GM12891 (cell line): ENCODE results near the gene CACNG3.

ENCODE experiments used
- DNase-seq: peaks from one replicate; pipeline ENCODE4 v3.0.0; 2011; ENCODE audit warnings: low spot score; ENCODE audit not compliant: insufficient read length
- FAIRE-seq: peaks from 2 replicates; lab custom pipeline; 2011; peaks lifted over from hg19 to GRCh38; lab: Jason Lieb, UNC
- PAX5 ChIP-seq: IDR thresholded peaks from 2 replicates; pipeline ENCODE4 v1.6.1; 2011; ENCODE audit warnings: low read length, moderate library complexity, mild to moderate bottlenecking; ENCODE audit not compliant: insufficient read depth, severe bottlenecking
- POLR2A ChIP-seq: IDR thresholded peaks from 2 replicates; pipeline ENCODE4 v1.6.1; 2011; ENCODE audit warnings: low read depth, low read length, control low read depth
- POLR2AphosphoS5 ChIP-seq: IDR thresholded peaks from 2 replicates; pipeline ENCODE4 v1.6.1; 2011; ENCODE audit warnings: low read depth, low read length, control low read depth
- POU2F2 ChIP-seq: IDR thresholded peaks from 2 replicates; pipeline ENCODE4 v1.6.1; 2011; ENCODE audit warnings: low read depth, mild to moderate bottlenecking, control low read depth, low read length, moderate library complexity
- SPI1 ChIP-seq: IDR thresholded peaks from 2 replicates; pipeline ENCODE4 v1.6.1; 2011; ENCODE audit warnings: low read depth, low read length, control low read depth
- TAF1 ChIP-seq: IDR thresholded peaks from 2 replicates; pipeline ENCODE4 v1.6.1; 2011; ENCODE audit warnings: low read depth, low read length, control low read depth

The CACNG3 gene

GRCh38 chr16:24372824-24373223, 116.7 kb downstream of the CACNG3 start:
- FAIRE-seq = no peak
- no peak for DNase-seq

DNA sequence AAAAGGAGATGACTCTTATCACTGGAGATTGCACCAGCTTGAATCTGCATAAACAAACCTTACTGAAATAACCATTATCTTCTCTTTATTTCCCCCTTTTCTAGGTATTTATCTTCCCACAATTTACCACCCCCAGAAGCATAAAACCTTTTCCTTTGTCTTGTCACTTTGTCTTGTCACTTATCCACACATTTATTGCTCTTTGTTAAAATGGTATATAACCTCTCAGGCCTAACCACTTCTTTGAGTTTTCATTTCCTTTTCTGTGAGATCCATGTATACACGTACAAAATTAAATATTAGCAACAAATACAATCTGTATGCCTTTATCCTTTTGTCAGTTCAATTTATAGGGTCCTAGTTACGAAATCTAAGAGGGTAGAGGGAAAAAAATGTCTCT, 122.9 kb downstream of the CACNG3 start:
- DNase-seq (no peak), FAIRE-seq (no peak)
- TF ChIP-seq POLR2AphosphoS5 = no peak
- TF ChIP-seq POLR2A = no peak
- no peak for TF ChIP-seq PAX5
- no peak for TF ChIP-seq TAF1
- no peak for TF ChIP-seq POU2F2
- TF ChIP-seq SPI1 = no peak

More at GRCh38 chr16:24372824-24373223, 116.7 kb downstream of the CACNG3 start:
- TF ChIP-seq SPI1 = no peak
- TF ChIP-seq PAX5 = no peak
- TF ChIP-seq TAF1 = no peak
- no peak for TF ChIP-seq POLR2AphosphoS5
- no peak for TF ChIP-seq POU2F2
- no peak for TF ChIP-seq POLR2A

GRCh38 chr16:24381470-24382118, 125.5 kb downstream of the CACNG3 start:
- TF ChIP-seq POLR2A (no peak), POU2F2 (no peak), POLR2AphosphoS5 (no peak), SPI1 (no peak), TAF1 (no peak), PAX5 (no peak)
- no peak for FAIRE-seq
- no peak for DNase-seq

GRCh38 chr16:24382762-24383407, 126.8 kb downstream of the CACNG3 start:
- DNase-seq (no peak), FAIRE-seq (no peak)
- TF ChIP-seq POLR2A = no peak
- TF ChIP-seq POU2F2 = no peak

- FAIRE-seq (no peak), DNase-seq (no peak)
- TF ChIP-seq POU2F2 = no peak
- TF ChIP-seq POLR2A = no peak
- no peak for TF ChIP-seq TAF1
Observed at GRCh38 chr16:24394341-24394740, 138.2 kb downstream of the CACNG3 start.

DNA sequence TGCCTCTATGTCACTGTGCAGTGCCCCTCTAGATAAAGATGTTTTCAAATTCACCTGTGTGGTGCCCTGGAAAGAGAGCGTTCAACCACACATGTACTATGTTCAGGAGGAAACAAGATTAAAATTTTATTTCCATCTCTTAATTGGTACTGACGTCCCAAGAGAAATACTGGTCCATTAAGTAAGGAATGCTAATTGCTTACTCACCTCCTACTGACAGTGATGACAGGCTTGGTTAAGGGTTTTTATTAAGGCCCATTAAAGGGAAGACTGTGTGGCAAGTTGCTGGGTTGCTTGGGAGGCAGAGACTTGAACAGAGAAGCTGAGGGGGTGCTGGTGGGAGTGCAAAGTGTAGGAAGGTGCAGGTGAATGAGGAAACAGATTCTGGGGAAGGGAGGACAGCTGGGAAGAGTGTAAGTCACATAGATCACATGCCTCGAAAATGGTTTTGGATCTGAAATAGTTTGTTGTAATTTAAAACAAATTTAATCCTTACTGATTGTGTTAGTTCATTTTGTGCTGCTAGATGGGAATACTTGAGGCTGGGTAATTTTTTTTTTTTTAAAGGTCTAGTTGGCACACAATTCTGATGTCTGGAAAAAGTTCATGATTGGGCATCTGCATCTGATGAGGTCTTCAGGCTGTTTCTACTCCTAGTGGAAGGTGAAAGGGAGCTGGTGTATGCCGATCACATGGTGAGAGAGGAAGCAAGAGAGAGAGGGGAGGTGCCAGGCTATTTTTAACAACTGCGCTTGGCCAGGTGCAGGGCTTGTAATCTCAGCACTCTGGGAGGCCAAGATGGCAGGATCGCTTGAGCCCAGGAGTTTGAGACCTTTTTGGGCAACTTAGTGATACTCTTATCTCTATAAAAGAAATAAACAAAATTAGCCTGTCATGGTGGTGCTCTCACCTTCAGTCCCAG, 140.5 kb downstream of the CACNG3 start:
- no peak for DNase-seq
- no peak for FAIRE-seq
- no peak for TF ChIP-seq POU2F2
- no peak for TF ChIP-seq POLR2AphosphoS5
- no peak for TF ChIP-seq SPI1
- no peak for TF ChIP-seq TAF1
- TF ChIP-seq POLR2A = no peak
- no peak for TF ChIP-seq PAX5

GRCh38 chr16:24409045-24409444, 152.9 kb downstream of the CACNG3 start:
- TF ChIP-seq POU2F2 (no peak), SPI1 (no peak), PAX5 (no peak), POLR2AphosphoS5 (no peak), TAF1 (no peak), POLR2A (no peak)
- DNase-seq (peak; percentile 15), FAIRE-seq (peak; percentile 20)
